GM12878 (cell line): ENCODE data around the gene HCRT. TPM values are rescaled to one million over a fixed set of nuclear protein-coding genes. Genes with fewer than 3 reads are reported as not detected.
A peak's percentile ranks its signal among the peaks of the same experiment; 100 is the strongest.

ENCODE experiments used
- ATAC-seq: fragments of 200-7000 bp; cut with Tn5 transposase; 3 replicates; pipeline ENCODE4 v1.9.1; 2020; ENCODE audit warnings: mild to moderate bottlenecking, moderate library complexity
- BruUV-seq: library from RNA; stranded (reverse); fragments of 400-500 nt; replicated peaks from 2 replicates; lab custom pipeline; 2021; lab: Mats Ljungman, UMichigan
- CTCF ChIA-PET: fragments of 300-600 bp; sonication (Branson Sonifier 250); formaldehyde crosslinking; extraction: SDS; loops from one replicate; lab custom pipeline; 2021; ENCODE audit warnings: inconsistent platforms; lab: Yijun Ruan, JAX
- POLR2A ChIA-PET: fragments of 350-600 bp; formaldehyde crosslinking; extraction: SDS; loops from one replicate; lab custom pipeline; 2021; ENCODE audit warnings: inconsistent platforms; lab: Charles Lee
- RAD21 ChIA-PET: fragments of 300-600 bp; sonication (Branson Sonifier 250); formaldehyde crosslinking; loops from one replicate; lab custom pipeline; 2023; ENCODE audit warnings: antibody characterized with exemption; ENCODE audit not compliant: unreplicated experiment; lab: Charles Lee
- SMC1A ChIA-PET: fragments of 300-600 bp; sonication (Branson Sonifier 250); formaldehyde crosslinking; loops from one replicate; lab custom pipeline; 2023; ENCODE audit not compliant: unreplicated experiment, uncharacterized antibody; lab: Charles Lee
- DNase-seq: peaks from one replicate; pipeline ENCODE4 v3.0.0-alpha.2; 2011; ENCODE audit warnings: low read depth, low spot score
- FAIRE-seq: peaks from 3 replicates; lab custom pipeline; 2011; peaks lifted over from hg19 to GRCh38; lab: Jason Lieb, UNC
- H2AFZ ChIP-seq: 2 replicates; pipeline ENCODE4 v1.6.0; 2011; ENCODE audit warnings: low read depth, low read length, control low read depth; ENCODE audit not compliant: control insufficient read depth
- H3K27ac ChIP-seq: 2 replicates; pipeline ENCODE4 v1.5.1; 2011; ENCODE audit warnings: control low read depth; ENCODE audit not compliant: control insufficient read depth, insufficient read depth
- H3K27me3 ChIP-seq, 2 experiments: replicated peaks in 1 of 2; 2 replicates each; pipeline versions ENCODE4 v1.6.0 to v1.6.1; 2011; ENCODE audit warnings: low read length in 1 of 2; ENCODE audit not compliant: control insufficient read depth in 2 of 2, insufficient read depth in 2 of 2
- H3K36me3 ChIP-seq, 2 experiments: 2 replicates each; pipeline ENCODE4 v1.5.1; 2011; ENCODE audit warnings: low read length in 1 of 2; ENCODE audit not compliant: control insufficient read depth in 2 of 2, insufficient read depth in 2 of 2
- H3K4me1 ChIP-seq: 2 replicates; pipeline ENCODE4 v1.6.1; 2011; ENCODE audit warnings: mild to moderate bottlenecking, low read length, moderate library complexity, mixed read lengths; ENCODE audit not compliant: control insufficient read depth, insufficient read depth
- H3K4me2 ChIP-seq: 2 replicates; pipeline ENCODE4 v1.6.0; 2011; ENCODE audit warnings: control low read depth; ENCODE audit not compliant: control insufficient read depth, insufficient read depth
- H3K4me3 ChIP-seq: fragments of 200-600 bp; sonication (generic); 2 replicates; pipeline ENCODE4 v1.5.1; 2016
- H3K79me2 ChIP-seq: 2 replicates; pipeline ENCODE4 v1.6.0; 2011; ENCODE audit warnings: low read length; ENCODE audit not compliant: control insufficient read depth, insufficient read depth
- H3K9ac ChIP-seq: 2 replicates; pipeline ENCODE4 v1.8.0; 2011; ENCODE audit warnings: low read length, control low read depth, mixed read lengths; ENCODE audit not compliant: control insufficient read depth, insufficient read depth
- H3K9me3 ChIP-seq: replicated peaks from 3 replicates; pipeline ENCODE4 v1.5.1; 2011; ENCODE audit warnings: mild to moderate bottlenecking, low read length; ENCODE audit not compliant: control insufficient read depth, insufficient read depth
- H4K20me1 ChIP-seq: 2 replicates; pipeline ENCODE4 v1.6.0; 2011; ENCODE audit not compliant: control insufficient read depth, insufficient read depth
- ATF7 ChIP-seq: fragments of 450-650 bp; IDR thresholded peaks from 2 replicates; pipeline ENCODE4 v1.6.1; 2016; ENCODE audit warnings: low read depth, mild to moderate bottlenecking
- EZH2 ChIP-seq: IDR thresholded peaks from 2 replicates; pipeline ENCODE4 v1.6.1; 2012; ENCODE audit warnings: low read depth, mild to moderate bottlenecking, control low read depth, inconsistent platforms, low read length, borderline replicate concordance; ENCODE audit not compliant: control insufficient read depth
- HDAC6 ChIP-seq: fragments of 200-600 bp; sonication (generic); IDR thresholded peaks from one replicate; pipeline ENCODE4 v1.8.0; 2017; ENCODE audit warnings: antibody characterized with exemption; ENCODE audit not compliant: unreplicated experiment
- KDM1A ChIP-seq: fragments of 200-600 bp; sonication (generic); IDR thresholded peaks from 2 replicates; pipeline ENCODE4 v1.6.1; 2016; ENCODE audit warnings: borderline replicate concordance
- MYB ChIP-seq: fragments of 150-350 bp; IDR thresholded peaks from 2 replicates; pipeline ENCODE4 v1.6.1; 2014; ENCODE audit warnings: mild to moderate bottlenecking, low read depth, low read length, borderline replicate concordance
- NFYA ChIP-seq: IDR thresholded peaks from 2 replicates; pipeline ENCODE4 v1.6.1; 2011; ENCODE audit warnings: low read depth, mild to moderate bottlenecking, low read length, improper control_type of control experiment, borderline replicate concordance
- PAX5 ChIP-seq: IDR thresholded peaks from 2 replicates; pipeline ENCODE4 v1.6.1; 2011; ENCODE audit warnings: low read depth, low read length, borderline replicate concordance
- TCF12 ChIP-seq: IDR thresholded peaks from 2 replicates; pipeline ENCODE4 v1.6.1; 2011; ENCODE audit warnings: low read depth, mild to moderate bottlenecking, low read length
- WGBS: methylation state at CpG from one replicate; pipeline ENCODE4 v1.1.6; 2016; ENCODE audit warnings: low lambda C conversion rate; ENCODE audit not compliant: insufficient replicate concordance, insufficient coverage; ENCODE audit errors: missing lambda C conversion rate; 5-methylcytosine and 5-hydroxymethylcytosine counted together
- in situ Hi-C: fragments of 300-500 bp; cut with MboI; formaldehyde crosslinking; loops from 9 replicates; pipeline ENCODE4 v1.14.3; 2018; ENCODE audit warnings: mixed read lengths
- intact Hi-C: fragments of 100-400 bp; cut with micrococcal nuclease; formaldehyde crosslinking; loops from one replicate; pipeline ENCODE4 v1.14.2; 2022; ENCODE audit not compliant: unreplicated experiment
- polyA plus RNA-seq, 11 experiments: library from polyadenylated mRNA; depleted of rRNA in 4 of 11; unstranded in 6 of 11; stranded (reverse) in 5 of 11; fragments of >200 nt; fragmentation: Nextera tagmentation in 4 of 11; fragmentation: Illumina TruSeq in 1 of 11; extraction: Ambion mirVana in 4 of 11; extraction: Trizol in 1 of 11; gene quantifications; 1 replicate in 1 of 11; 2 replicates in 10 of 11; pipeline versions ENCODE4 v1.2.1 to v1.2.3, GENCODE V29; 2011 to 2016; ENCODE audit warnings: inconsistent platforms in 2 of 11, missing spikeins in 2 of 11, low read depth in 1 of 11
- total RNA-seq, 4 experiments: library from RNA; depleted of rRNA in 3 of 4; stranded (reverse); fragments of >200 nt in 3 of 4; fragmentation: Illumina TruSeq in 1 of 4; extraction: Trizol in 1 of 4; gene quantifications; 2 replicates each; pipeline versions ENCODE4 v1.2.1 to v1.2.3, GENCODE V29; 2013 to 2021
- TF ChIP-seq, protein P1 (sequence below): fragments of 450-650 bp; IDR thresholded peaks from 2 replicates; pipeline ENCODE4 v1.6.1; 2017; ENCODE audit warnings: antibody characterized with exemption, mild to moderate bottlenecking, moderate library complexity
- TF ChIP-seq, protein P2 (sequence below): fragments of 450-650 bp; IDR thresholded peaks from 2 replicates; pipeline ENCODE4 v1.6.1; 2016; ENCODE audit warnings: mild to moderate bottlenecking
- TF ChIP-seq, protein P3 (sequence below): fragments of 450-650 bp; formaldehyde crosslinking; IDR thresholded peaks from 2 replicates; pipeline ENCODE4 v1.5.0; 2022; ENCODE audit warnings: mild to moderate bottlenecking, missing genetic modification characterization

Gene HCRT
- total and polyA plus RNA-seq, 10 of the 15 experiments (the other 5 are each of a cell fraction or from before 2014, with no cell fraction given): 0.41 TPM; not detected in 9

DNA sequence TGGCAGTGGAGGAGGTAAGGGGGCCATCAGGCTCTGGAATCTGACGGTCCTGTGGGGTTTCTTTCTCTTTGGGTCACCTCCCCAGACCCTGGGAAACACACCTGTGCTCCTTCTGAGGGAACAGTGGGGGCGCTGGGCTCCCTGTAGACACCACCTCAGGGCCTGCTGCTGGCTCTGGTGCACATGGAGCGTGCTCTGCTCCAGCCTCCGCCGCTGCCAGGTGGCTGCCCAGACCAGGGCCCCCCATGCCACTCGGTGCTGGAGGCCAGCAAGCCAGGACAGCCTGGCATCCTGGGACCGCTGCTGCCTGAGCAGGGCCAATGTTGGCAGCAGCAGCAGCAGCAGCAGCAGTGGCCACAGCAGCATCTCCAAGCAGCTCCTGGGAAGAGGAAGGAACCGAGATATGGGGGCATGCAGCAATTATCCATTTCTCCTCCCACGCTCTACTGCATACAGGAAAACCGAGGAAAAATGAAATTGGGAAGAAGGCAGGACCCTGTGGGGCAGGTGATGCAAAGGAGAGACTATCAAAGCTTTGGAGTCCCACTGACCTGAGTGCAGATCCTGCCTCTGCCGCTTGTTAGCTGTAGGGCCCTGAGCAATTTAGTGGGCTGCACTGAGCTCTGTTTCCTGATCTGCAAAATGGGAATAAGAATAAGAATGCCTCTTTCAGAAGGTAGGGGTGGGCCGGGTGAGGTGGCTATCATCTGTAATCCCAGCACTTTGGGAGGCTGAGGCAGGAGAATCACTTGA is 8.1 kb upstream of the HCRT start (continued):
- TF ChIP-seq, protein P1, sequence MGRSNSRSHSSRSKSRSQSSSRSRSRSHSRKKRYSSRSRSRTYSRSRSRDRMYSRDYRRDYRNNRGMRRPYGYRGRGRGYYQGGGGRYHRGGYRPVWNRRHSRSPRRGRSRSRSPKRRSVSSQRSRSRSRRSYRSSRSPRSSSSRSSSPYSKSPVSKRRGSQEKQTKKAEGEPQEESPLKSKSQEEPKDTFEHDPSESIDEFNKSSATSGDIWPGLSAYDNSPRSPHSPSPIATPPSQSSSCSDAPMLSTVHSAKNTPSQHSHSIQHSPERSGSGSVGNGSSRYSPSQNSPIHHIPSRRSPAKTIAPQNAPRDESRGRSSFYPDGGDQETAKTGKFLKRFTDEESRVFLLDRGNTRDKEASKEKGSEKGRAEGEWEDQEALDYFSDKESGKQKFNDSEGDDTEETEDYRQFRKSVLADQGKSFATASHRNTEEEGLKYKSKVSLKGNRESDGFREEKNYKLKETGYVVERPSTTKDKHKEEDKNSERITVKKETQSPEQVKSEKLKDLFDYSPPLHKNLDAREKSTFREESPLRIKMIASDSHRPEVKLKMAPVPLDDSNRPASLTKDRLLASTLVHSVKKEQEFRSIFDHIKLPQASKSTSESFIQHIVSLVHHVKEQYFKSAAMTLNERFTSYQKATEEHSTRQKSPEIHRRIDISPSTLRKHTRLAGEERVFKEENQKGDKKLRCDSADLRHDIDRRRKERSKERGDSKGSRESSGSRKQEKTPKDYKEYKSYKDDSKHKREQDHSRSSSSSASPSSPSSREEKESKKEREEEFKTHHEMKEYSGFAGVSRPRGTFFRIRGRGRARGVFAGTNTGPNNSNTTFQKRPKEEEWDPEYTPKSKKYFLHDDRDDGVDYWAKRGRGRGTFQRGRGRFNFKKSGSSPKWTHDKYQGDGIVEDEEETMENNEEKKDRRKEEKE: no peak
- no peak for TF ChIP-seq NFYA

DNA sequence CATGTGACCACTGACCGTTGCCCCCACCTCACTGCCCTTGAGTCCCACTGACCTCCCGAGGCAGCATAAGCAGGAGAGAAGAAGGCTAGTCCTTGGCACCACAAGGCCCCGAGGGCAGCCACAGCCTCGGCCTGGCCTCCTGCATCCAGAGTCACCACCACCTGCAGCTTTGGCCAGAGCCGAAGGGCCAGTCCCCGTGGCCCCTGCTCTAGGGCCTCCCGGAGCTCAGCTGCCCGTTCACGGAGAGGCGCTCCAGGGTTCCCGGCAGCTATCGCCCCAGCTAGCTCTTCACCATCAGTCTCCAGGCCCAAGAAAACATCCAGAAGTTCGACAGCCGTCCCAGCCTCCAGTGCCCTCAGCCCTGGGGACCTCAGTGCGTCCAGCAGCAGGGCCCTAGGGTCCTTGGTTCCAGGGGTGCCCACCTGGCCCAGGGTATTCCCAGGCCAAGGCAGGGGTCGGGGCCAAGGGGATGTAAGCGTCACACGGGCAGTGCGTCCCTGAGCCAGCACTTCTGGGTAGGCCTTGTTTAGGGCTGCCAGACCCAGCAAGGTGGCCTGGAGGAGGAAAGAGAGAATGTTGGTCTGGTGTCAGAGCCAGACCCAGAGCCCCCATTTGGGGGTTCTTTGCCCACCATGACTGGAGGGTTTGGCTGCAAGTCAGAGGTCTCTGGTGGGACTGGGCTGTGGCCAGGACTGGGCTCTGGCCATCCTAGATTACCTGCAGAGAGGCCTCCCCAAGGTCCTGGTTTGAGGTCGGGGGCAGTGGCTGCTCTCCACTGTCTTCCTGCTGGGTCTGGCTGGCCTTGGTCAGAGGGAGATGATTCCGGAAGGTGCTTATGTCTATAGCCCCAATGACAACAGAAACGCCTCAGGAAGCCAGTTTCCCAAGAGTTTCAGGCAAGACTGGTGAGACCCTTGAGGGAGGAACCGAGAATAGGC is 7.2 kb upstream of the HCRT start:
- Histone ChIP-seq H3K27ac (no peak overlapping the region), H3K4me2 (peak overlapping the region; percentile 60), H3K79me2 (peaks cover 4% of the 10 kb centered on the region), H3K9ac (no peak overlapping the region), H3K4me1 (0 out of 2 replicates have a peak, but pooled peaks cover 3% of the 10 kb centered on the region), H3K36me3 (no peaks in the 10 kb centered on the region), H3K9me3 (no peaks in the 10 kb centered on the region), H4K20me1 (no peaks in the 10 kb centered on the region), H3K27me3 (no peaks in the 10 kb centered on the region), H3K4me3 (peak overlapping the region; percentile 92; the same call in 1 of the 2 replicates), H2AFZ (no peak overlapping the region)
- FAIRE-seq (no peak), DNase-seq (no peak), ATAC-seq (no peak)
- CTCF ChIA-PET: interaction anchor here (1.2 kb wide), 1 partner anchor 14 kb away, joined by 3 read pairs; no protein-coding TSS in a partner anchor
- SMC1A ChIA-PET: interaction anchor here (0.8 kb wide), 1 partner anchor 17 kb away, joined by 3 read pairs; no protein-coding TSS in a partner anchor
- WGBS: 83% methylated on average over 23 of the region's 23 CpGs
- RAD21 ChIA-PET: interaction anchor here (0.5 to 2.0 kb wide), 3 partner anchors 11 to 72 kb away, joined by 4 to 16 read pairs (median 4); partner anchors contain the start of gene KCNH4
- POLR2A ChIA-PET: interaction anchor here (0.5 to 0.8 kb wide), 3 partner anchors 9 to 1753 kb away, joined by 6 to 7 read pairs (median 6); no protein-coding TSS in a partner anchor
- no TSS peak for BruUV-seq
- in situ Hi-C loops: no loop called here
- intact Hi-C loops: no loop called here
- TF ChIP-seq KDM1A: no peak
- TF ChIP-seq, protein P2, sequence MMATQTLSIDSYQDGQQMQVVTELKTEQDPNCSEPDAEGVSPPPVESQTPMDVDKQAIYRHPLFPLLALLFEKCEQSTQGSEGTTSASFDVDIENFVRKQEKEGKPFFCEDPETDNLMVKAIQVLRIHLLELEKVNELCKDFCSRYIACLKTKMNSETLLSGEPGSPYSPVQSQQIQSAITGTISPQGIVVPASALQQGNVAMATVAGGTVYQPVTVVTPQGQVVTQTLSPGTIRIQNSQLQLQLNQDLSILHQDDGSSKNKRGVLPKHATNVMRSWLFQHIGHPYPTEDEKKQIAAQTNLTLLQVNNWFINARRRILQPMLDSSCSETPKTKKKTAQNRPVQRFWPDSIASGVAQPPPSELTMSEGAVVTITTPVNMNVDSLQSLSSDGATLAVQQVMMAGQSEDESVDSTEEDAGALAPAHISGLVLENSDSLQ: no peak
- no peak for TF ChIP-seq PAX5
- no peak for TF ChIP-seq ATF7
- TF ChIP-seq, protein P3, sequence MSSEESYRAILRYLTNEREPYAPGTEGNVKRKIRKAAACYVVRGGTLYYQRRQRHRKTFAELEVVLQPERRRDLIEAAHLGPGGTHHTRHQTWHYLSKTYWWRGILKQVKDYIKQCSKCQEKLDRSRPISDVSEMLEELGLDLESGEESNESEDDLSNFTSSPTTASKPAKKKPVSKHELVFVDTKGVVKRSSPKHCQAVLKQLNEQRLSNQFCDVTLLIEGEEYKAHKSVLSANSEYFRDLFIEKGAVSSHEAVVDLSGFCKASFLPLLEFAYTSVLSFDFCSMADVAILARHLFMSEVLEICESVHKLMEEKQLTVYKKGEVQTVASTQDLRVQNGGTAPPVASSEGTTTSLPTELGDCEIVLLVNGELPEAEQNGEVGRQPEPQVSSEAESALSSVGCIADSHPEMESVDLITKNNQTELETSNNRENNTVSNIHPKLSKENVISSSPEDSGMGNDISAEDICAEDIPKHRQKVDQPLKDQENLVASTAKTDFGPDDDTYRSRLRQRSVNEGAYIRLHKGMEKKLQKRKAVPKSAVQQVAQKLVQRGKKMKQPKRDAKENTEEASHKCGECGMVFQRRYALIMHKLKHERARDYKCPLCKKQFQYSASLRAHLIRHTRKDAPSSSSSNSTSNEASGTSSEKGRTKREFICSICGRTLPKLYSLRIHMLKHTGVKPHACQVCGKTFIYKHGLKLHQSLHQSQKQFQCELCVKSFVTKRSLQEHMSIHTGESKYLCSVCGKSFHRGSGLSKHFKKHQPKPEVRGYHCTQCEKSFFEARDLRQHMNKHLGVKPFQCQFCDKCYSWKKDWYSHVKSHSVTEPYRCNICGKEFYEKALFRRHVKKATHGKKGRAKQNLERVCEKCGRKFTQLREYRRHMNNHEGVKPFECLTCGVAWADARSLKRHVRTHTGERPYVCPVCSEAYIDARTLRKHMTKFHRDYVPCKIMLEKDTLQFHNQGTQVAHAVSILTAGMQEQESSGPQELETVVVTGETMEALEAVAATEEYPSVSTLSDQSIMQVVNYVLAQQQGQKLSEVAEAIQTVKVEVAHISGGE (CRISPR knock-in tag): no peak
- no peak for TF ChIP-seq MYB
- no peak for TF ChIP-seq HDAC6
- no peak for TF ChIP-seq EZH2
- no peak for TF ChIP-seq TCF12
